Activated T-cell treated with anti-CD3 and anti-CD28 coated beads for 24 hours (primary cell): ENCODE data around the gene TAPBP.
"Not testable (repeated sequence)": the region's sequence is repeated elsewhere in the genome, so short reads cannot be mapped to it uniquely, and the experiment has no call there.

Experiments
- DNase-seq: peaks from one replicate; pipeline ENCODE4 v3.0.0-alpha.2; 2020; ENCODE audit warnings: low read depth

Gene TAPBP

DNA sequence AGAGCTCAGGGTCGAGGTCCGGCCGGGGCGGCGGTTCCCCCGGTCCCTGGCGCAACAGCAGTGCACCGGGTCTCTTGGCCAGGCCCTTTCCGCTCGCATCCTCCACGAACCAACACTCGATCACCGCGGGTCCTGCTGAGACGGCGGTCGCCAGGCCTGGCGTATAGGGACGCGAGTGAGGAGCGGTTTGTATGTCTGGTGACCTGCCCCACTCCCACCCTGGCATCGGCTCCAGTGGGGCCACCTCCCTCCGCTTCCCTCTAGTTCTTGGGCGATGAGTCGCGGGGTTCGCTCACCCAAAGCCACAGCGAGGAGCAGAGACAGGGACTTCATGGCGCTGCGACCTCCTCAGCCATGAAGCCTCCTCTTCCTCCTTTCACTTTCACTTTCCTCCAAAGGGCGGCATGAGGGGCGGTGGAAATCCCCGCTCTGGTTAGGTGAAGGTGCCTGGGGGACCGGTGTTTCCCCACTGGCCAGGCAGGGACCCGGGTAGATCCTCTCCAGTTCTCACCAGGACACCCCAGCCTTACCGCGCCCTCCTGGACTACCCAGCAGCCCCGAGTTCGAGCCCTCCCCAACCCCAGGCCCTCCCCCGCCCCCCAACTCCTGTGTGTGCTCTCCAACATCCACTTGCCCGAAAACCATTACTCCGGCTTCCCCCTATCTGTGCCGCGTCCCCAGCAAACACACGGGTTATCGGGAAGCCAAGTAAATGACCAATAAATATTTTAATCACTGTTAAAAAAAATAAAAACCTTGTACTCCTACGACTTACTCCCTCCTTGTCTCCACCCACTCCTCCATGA lies at the start of gene TAPBP:
Gene TAPBP, minus strand, starts transcription at position 370 of the 806 bp plus-strand sequence. Its CDS starts 37 bp downstream, at position 333.
- peak; percentile 81 for DNase-seq

DNA sequence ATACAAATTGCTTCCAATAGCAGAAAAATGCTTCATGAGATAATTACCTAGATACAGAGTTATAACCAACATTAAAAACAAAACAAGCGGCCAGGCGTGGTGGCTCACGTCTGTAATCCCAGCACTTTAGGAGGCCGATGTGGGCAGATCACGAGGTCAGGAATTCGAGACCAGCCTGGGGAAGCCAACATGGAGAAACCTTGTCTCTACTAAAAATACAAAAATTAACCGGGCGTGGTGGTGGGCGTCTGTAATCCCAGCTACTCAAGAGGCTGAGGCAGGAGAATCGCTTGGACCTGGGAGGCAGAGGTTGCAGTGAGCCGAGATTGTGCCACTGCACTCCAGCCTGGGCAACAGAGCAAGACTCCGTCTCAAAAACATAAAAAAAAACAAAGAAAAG lies 49.6 kb upstream of the TAPBP start:
- not testable (repeated sequence) for DNase-seq

DNA sequence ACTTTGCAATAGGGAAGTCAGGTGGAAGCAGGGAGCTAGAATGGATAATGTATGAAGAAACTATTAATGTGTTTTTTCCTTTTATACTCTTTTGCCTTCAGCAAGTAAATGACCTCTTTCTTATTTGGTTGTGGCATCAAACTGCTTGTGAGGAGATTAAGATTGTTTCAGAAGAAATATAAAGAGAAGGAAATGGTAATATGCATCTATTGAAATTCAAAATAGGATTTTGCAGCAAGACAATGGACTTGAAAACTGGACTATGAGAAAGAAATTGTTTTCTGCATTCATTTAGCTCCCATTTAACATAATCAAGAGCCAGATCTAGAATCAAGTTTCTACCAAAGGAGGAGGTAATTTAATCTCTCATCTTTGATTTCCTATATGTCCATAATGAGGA lies 45.5 kb upstream of the TAPBP start:
- no peak for DNase-seq

DNA sequence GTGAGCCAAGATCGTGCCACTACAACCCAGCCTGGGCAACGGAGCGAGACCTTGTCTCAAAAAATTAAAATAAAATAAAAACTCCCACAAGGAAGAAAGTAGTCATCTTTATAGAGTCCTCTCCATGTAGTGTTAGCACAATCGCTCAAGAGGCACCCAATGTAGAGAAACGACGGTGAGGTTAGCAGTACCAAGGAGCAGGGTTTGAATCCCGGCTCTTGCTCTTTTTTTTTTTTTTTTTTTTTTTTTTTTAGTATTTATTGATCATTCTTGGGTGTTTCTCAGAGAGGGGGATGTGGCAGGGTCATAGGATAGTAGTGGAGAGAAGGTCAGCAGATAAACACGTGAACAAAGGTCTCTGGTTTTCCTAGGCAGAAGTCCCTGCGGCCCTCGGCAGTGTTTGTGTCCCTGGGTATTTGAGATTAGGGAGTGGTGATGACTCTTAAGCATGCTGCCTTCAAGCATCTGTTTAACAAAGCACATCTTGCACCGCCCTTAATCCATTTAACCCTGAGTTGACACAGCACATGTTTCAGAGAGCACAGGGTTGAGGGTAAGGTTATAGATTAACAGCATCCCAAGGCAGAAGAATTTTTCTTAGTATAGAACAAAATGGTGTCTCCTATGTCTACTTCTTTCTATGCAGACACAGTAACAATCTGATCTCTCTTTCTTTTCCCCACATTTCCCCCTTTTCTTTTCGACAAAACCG lies 43.4 kb upstream of the TAPBP start:
- not testable (repeated sequence) for DNase-seq

DNA sequence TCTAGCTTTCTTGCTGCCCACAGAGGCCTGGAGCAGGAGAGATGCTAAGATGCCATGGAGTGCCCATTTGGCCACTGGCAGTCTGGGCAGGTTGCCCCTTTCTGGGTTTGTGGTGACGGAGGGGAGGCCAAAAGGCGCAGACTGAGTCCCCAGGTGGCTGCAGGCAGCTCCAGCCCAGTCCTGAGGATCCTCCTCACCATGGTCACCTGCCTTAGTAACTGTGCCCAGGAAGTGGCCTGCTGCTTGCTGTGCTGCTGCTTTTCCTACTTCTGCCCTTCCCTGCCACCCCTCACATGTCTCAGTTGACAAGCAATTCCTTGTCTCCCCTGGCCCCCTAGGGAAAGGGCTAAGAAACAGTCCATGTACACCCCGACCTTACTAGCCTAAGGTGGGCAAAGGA lies 42.4 kb upstream of the TAPBP start:
- DNase-seq: no peak

DNA sequence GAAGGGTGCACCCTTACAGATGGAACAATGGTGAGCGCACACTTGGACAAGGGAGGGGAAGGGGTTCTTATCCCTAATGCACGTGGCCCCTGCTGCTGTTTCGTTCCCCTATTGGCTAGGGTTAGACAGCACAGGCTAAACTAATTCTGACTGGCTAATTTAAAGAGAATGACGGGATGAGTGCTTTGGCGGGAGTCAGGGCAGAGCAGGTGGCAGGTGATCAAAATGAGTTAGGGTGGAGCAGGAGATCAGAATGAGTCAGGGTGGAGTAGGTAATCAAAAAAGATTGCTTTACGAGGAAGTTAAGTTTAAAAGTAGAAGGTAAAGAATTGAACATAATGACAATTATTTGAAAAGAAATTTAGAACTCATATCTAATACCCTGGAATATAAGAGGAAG lies 42.0 kb upstream of the TAPBP start:
- not testable (repeated sequence) for DNase-seq

DNA sequence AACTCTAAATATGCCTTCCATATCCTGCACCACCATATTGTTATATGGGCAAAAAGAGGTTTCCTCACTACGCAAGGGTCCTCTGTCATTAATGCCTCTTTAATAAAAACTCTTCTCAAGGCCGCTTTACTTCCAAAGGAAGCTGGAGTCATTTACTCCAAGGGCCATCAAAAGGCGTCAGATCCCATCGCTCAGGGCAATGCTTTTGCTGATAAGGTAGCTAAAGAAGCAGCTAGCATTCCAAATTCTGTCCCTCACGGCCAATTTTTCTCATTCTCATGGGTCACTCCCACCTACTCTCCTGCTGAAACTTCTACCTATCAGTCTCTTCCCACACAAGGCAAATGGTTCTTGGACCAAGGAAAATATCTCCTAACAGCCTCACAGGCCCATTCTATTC lies 33.9 kb upstream of the TAPBP start:
- no peak for DNase-seq

DNA sequence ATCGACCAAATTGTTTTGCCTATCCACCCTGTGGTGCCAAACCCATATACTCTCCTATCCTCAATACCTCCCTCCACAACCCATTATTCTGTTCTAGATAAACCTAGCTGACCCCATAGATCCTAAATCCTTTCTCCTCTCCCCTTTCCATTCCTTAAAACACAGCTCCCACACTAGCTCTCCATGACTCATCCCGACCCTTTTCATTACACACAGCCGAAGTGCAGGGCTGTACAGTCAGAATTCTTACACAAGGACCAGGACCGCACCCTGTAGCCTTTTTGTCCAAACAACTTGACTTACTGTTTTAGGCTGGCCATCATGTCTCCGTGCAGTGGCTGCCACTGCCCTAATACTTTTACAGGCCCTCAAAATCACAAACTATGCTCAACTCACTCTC lies 33.1 kb upstream of the TAPBP start:
- not testable (repeated sequence) for DNase-seq

DNA sequence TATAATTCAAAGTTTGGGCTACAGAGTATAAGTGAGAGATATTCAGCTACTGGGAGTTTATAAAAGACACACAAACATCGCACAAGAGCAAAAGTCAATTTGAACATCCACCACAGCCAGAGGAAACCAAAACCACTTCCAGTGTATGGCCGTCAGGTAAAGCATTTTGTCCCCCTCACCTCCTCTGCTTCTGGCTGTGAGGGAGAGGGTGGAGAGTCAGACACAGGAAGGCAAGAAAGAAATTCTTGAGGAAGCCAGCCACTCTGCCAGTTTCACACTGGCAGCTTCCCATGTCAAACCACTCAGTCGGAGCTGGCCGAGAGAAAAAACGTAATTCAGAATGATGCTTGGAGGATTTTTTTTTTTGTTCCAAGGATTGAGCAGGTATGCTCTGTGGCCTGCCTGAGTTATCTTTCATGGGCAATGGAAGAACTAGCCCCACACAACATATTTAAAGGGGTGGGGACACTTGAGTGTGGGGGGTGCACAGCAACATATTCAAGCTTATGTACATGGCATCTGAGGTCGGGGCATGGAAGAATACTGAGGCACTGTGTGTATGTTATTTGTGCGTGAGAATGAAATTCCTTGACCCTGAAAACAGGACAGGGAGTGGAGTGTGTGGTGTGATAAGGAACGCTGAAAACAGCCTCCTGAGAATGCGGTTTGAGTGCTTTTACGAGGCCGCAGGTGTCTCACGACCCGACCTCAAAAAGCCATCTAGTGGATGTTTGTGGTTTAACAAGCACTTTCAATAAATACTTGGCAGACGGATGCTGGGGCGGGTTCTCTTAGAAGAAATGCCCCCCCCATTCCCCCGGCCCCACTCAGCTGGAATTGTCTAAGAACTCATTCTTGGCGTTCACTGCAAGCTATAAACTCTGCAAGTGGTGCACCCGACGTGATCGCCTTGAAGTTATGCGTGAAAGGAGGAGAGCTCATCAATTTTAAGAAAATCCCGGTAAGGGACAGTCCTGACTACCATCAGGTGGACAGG lies 31.1 kb upstream of the TAPBP start:
- peak; percentile 50 for DNase-seq

DNA sequence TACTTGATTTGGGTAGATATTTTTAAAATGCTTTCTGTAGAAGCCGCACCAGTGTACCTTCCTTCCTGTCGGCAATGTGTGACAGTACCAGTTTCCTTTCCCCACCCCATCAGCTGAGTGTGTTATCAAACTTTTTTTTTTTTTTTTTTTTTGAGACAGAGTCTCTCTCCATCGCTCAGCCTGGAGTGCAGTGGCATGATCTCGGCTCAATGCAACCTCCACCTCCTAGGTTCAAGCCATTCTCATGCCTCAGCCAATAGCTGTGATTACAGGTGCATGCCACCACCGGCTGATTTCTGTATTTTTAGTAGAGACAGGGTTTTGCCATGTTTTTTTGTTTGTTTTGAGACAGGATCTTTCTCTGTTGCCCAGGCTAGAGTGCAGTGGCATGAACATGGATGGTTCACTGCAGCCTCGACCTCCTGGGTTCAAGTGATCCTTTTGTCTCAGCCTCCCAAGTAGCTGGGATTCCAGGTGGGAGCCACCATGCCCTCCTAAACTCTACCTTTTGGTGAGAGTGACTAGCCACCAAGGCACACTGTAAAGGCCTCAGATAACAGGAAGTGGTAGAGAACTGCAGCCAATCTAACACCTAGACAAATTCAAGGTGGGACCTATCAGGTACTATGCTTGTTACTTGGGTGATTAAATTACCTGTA lies 30.2 kb upstream of the TAPBP start:
- DNase-seq: peak; percentile 18

DNA sequence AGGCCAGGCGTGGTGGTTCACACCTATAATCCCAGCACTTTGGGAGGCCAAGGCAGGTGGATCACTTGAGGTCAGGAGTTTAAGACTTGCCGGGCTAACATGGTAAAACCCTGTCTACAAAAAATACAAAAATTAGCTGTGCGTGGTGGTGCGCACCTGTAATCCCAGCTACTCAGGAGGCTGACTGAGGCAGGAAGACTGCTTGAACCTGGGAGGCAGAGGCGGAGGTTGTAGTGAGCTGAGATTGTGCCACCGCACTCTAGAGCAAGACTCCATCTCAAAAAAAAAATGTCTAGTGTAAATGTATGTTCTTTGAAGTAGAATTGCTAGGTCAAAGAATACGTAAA lies 29.7 kb upstream of the TAPBP start:
- DNase-seq: not testable (repeated sequence)

DNA sequence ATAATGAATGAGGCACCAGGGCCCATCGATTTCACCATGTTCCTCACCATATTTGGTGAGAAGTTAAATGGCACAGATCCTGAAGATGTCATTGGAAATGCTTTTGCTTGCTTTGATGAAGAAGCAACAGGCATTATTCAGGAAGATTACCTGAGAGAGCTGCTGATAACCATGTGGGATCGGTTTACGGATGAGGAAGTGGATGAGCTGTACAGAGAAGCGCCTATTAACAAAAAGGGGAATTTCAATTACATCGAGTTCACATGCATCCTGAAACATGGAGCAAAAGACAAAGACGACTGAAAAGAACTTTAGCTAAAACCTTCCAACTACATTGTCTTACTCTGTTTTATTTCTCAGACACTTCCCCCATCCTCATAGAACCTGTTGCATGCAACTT lies 25.3 kb upstream of the TAPBP start:
- no peak for DNase-seq

DNA sequence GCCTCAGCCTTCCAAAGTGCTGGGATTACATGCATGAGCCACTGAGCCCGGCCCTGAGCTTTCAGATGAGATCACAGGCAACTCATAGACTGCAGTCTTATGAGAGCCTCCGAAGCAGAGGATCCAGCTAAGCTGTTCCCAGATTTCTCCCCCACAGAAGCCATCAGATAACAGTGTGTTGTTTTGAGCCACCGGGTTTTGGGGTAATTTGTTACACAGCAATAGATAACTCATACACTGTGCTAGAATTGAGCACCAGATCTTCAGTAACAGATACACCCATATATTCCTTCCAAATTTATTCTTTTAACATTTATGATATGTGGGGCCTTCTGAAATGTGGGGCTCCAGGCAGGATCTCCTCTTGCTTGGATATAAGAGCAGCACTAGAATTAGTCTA lies 22.6 kb upstream of the TAPBP start:
- no peak for DNase-seq

DNA sequence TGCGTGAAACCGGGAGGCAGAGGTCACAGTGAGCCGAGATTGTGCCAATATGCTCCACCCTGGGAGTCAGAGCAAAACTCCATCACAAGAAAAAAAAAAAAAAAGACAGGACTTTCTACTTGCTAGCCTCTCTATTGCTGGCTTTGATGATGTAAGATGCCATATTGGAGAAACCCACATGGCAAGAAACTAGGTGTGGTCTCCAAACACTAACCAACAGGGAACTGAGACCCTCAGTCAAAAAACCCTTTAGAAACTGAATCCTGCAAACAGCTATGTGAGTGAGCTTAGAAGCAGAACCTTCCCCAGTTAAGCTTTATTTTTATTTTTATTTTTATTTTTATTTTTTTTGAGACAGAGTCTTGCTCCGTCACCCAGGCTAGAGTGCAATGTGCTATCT lies 22.0 kb upstream of the TAPBP start:
- no peak for DNase-seq

DNA sequence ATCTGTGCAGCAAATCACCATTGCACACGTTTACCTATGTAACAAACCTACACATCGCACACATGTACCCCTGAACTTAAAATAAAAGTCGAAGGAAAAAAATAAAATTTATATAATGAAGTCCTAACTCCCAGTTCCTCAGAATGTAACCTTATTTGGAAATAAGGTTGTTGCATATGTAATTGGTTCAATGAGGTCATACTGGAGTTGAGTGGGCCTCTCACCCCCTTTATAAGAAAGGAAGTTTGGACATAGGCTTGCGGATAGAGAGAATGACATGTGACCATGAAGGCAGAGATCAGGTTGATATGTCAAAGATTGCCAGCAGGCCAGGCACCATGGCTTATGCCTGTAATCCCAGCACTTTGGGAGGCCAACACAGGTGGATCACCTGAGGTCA lies 19.8 kb upstream of the TAPBP start:
- DNase-seq: no peak

DNA sequence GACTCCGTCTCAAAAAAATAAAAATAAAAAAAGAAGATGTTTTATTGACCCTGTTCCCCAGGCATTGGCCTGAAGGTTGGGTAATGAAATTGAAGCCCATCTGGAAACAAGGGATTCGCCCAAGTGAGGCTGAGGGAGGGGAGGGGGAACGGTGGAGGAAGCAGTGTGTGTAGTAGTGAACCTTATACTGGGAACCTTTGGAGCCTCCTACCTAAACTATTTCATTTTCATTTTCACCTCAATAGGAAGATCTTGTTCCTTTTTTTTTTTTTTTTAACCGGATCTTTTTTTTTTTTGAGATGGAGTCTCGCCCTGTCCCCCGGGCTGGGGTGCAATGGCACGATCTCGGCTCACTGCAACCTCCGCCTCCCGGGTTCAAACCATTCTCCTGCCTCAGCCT lies 16.9 kb upstream of the TAPBP start:
- DNase-seq: no peak

DNA sequence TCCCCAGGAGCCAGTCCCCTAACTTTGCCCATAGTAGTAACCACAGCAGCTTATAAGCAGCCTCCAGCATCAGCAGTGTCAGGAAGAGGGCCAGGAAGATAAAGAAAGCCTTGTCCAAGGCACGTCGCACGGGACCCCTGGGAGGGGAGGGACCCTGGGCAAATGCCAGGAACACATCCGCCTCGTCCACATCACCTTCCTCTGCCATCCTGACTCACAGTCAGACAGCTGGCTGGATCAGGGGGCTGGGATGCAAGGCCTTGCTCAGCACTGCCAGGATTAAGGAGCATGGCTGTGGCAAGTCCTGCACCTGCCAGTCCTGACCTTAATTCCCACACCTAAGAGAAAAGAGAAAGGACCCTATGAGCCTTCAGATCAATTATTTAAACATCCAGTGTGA lies 15.2 kb upstream of the TAPBP start:
- DNase-seq: no peak

DNA sequence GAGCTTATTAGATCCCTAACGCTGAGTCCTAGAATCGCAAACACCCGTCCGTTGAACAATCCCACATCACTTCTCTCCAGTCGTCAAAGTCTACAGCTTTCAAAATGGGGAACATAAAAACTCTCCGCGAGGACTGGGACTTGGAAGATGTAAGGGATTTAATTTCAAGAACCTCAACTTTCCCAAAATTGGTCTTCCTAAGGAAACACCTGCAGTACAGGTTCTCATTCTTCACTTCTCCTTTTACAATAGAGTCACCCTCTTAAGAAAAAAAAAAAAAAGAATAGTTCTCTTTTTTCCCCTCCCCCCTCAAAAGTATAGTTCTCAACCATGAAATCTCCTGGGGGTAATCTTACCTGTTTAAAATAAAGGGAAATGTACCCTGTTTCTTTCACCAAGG lies 10.2 kb upstream of the TAPBP start:
- no peak for DNase-seq

DNA sequence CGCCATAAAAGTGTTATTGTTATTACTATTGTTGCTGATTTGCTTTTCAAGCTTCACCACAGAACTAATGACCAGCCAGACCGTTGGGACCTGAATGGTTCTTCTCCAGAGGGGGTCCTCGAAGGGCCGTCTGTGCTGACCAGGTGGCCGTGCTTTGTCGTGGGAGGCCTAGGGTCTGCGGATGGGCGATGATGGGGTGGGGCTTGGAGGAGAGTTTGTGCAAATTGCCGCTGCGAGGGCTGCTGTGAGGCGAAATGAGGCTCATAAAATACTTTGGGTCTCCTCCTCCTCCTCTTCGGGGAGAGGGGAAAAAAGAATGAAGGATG lies 9.7 kb upstream of the TAPBP start:
- DNase-seq: no peak

DNA sequence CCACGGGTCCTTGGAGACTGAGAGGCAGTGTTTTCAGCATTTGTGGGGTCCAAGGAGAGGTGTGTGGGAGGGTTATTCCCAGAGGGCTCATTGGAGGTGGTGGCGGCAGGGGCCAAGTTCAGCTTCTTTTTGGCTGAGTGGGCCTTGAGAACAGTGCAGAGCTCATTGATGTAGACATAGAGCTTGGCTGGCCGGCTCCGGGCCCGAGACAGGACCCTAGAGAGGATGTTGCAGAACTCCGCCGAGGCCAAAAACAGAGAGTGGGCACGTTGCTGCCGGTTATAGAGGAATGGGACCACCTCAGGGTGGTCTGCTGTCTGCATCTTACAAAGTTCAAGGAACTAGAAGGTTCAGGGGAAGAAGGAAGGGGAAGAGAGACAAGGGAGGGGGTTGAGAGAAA lies 7.3 kb upstream of the TAPBP start:
- DNase-seq: no peak

DNA sequence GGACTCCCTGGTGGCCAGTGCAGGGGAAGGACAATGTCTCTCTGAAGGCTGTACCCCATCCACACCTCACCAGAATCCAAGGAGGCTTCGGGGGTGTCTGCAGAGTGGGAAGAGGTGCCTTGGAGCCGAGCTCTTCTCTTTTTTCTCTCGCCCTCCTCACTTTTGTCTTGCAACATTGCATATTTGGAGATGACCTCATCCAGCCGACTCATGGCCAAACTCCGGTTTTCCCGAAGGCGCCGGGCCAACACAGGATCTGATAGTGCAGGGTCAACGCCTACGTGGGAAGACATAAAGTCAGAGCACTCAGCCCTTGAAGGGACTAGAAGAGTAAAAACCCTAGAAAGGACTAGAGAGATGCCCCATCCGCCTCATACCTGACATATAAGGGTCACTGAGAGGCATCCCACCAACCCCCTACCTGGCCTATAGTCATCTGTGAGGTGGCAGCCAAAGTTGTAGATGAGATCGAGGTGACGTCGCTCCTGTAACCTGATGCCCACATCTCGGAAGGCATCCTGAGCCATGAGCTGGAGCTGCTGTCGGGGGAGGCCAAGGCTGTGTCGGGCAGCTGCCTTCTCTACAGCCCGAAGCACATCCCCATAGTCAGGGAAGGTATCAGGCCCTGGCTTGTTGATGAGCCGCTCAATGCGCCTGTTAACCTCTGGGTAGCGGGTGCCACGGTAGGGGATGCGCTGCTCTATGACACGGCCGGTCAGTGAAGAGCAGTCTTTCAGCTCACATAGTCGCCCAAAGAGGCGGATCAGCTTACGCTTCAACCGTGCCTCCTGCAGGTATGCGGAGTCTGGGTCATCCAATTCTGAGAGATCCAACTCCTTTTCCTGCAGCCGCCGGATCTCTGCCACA lies 6.7 kb upstream of the TAPBP start:
- no peak for DNase-seq
